ENCODE data around the gene EED.

EED gene

GRCh38 chr11:86210898-86211297 lies 33.7 kb upstream of the EED start:
- Histone ChIP-seq H3K36me3 (ENCODE audit: control insufficient read depth, insufficient read depth, low read length) (no peaks in the 10 kb centered on the region), H3K27me3 (replicated peaks; ENCODE audit: control insufficient read depth, insufficient read depth, low read length) (no peaks in the 10 kb centered on the region), H3K4me3 (replicated peaks; ENCODE audit: low read depth, low read length) (no peak overlapping the region)
- DNase-seq (ENCODE audit: extremely low read depth, insufficient read length) = no peak
- TF ChIP-seq, protein P1, sequence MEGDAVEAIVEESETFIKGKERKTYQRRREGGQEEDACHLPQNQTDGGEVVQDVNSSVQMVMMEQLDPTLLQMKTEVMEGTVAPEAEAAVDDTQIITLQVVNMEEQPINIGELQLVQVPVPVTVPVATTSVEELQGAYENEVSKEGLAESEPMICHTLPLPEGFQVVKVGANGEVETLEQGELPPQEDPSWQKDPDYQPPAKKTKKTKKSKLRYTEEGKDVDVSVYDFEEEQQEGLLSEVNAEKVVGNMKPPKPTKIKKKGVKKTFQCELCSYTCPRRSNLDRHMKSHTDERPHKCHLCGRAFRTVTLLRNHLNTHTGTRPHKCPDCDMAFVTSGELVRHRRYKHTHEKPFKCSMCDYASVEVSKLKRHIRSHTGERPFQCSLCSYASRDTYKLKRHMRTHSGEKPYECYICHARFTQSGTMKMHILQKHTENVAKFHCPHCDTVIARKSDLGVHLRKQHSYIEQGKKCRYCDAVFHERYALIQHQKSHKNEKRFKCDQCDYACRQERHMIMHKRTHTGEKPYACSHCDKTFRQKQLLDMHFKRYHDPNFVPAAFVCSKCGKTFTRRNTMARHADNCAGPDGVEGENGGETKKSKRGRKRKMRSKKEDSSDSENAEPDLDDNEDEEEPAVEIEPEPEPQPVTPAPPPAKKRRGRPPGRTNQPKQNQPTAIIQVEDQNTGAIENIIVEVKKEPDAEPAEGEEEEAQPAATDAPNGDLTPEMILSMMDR (IDR thresholded peaks at IDR 0.05; ENCODE audit: insufficient read depth, low read length, poor library complexity, severe bottlenecking) = no peak

- TF ChIP-seq, protein P1 (IDR thresholded peaks at IDR 0.05; ENCODE audit: insufficient read depth, low read length, poor library complexity, severe bottlenecking) = no peak
- H3K4me3 ChIP-seq (replicated peaks; ENCODE audit: low read depth, low read length) = no peak overlapping the region
- DNase-seq (ENCODE audit: extremely low read depth, insufficient read length) = peak; percentile 48
These were observed 32.9 kb upstream of the EED start for GRCh38 chr11:86211619-86212018.

GRCh38 chr11:86212019-86212611 lies 32.4 kb upstream of the EED start:
- DNase-seq (ENCODE audit: extremely low read depth, insufficient read length) = no peak
- TF ChIP-seq, protein P1 (IDR thresholded peaks at IDR 0.05; ENCODE audit: insufficient read depth, low read length, poor library complexity, severe bottlenecking) = no peak
- Histone ChIP-seq H3K27me3 (replicated peaks; ENCODE audit: control insufficient read depth, insufficient read depth, low read length) (no peaks in the 10 kb centered on the region), H3K36me3 (ENCODE audit: control insufficient read depth, insufficient read depth, low read length) (no peaks in the 10 kb centered on the region), H3K4me3 (replicated peaks; ENCODE audit: low read depth, low read length) (no peak overlapping the region)

More at GRCh38 chr11:86211619-86212018, 32.9 kb upstream of the EED start:
- Histone ChIP-seq H3K27me3 (replicated peaks; ENCODE audit: control insufficient read depth, insufficient read depth, low read length) (no peaks in the 10 kb centered on the region), H3K36me3 (ENCODE audit: control insufficient read depth, insufficient read depth, low read length) (no peaks in the 10 kb centered on the region)

GRCh38 chr11:86214710-86215109 lies 29.8 kb upstream of the EED start:
- peak; percentile 68 for DNase-seq (ENCODE audit: extremely low read depth, insufficient read length)
- H3K4me3 ChIP-seq (replicated peaks; ENCODE audit: low read depth, low read length) = no peak overlapping the region
- TF ChIP-seq, protein P1 (IDR thresholded peaks at IDR 0.05; ENCODE audit: insufficient read depth, low read length, poor library complexity, severe bottlenecking) = no peak

GRCh38 chr11:86218125-86219084 lies 26.1 kb upstream of the EED start:
- Histone ChIP-seq H3K27me3 (replicated peaks; ENCODE audit: control insufficient read depth, insufficient read depth, low read length) (no peaks in the 10 kb centered on the region), H3K36me3 (ENCODE audit: control insufficient read depth, insufficient read depth, low read length) (no peaks in the 10 kb centered on the region), H3K4me3 (replicated peaks; ENCODE audit: low read depth, low read length) (peak overlapping the region; percentile 29)
- TF ChIP-seq, protein P1 (IDR thresholded peaks at IDR 0.05; ENCODE audit: insufficient read depth, low read length, poor library complexity, severe bottlenecking) = peak; percentile 93
- peak; percentile 46 for DNase-seq (ENCODE audit: extremely low read depth, insufficient read length)

More at GRCh38 chr11:86214710-86215109, 29.8 kb upstream of the EED start:
- no peaks in the 10 kb centered on the region for H3K27me3 ChIP-seq (replicated peaks; ENCODE audit: control insufficient read depth, insufficient read depth, low read length)
- H3K36me3 ChIP-seq (ENCODE audit: control insufficient read depth, insufficient read depth, low read length) = no peaks in the 10 kb centered on the region

Measured in GM06990 (cell line).